HG02852 (cell line): ENCODE data around the gene SLC29A1.
"Not testable (repeated sequence)": the region's sequence is repeated elsewhere in the genome, so short reads cannot be mapped to it uniquely, and the experiment has no call there.

Experiments used
- ATAC-seq: cut with Tn5 transposase; IDR thresholded peaks from one replicate; pipeline ENCODE4 v1.9.1; 2021; ENCODE audit warnings: mild to moderate bottlenecking, moderate library complexity; ENCODE audit not compliant: unreplicated experiment

The SLC29A1 gene

GRCh38 chr6:44193307-44193910, 30.0 kb upstream of the SLC29A1 start:
- no peak for ATAC-seq

- no peak for ATAC-seq
These were observed 29.1 kb upstream of the SLC29A1 start for GRCh38 chr6:44194326-44194725.

GRCh38 chr6:44196351-44196750, 27.0 kb upstream of the SLC29A1 start:
- ATAC-seq, result not testable (repeated sequence)

- ATAC-seq, result no peak
These were observed 24.7 kb upstream of the SLC29A1 start for GRCh38 chr6:44198684-44199083.

GRCh38 chr6:44199883-44200282, 23.5 kb upstream of the SLC29A1 start:
- no peak for ATAC-seq

- ATAC-seq, result no peak
These were observed 22.2 kb upstream of the SLC29A1 start for GRCh38 chr6:44201200-44201599.

- no peak for ATAC-seq
These were observed 21.6 kb upstream of the SLC29A1 start for GRCh38 chr6:44201638-44202303.

GRCh38 chr6:44202332-44202971, 20.9 kb upstream of the SLC29A1 start:
- ATAC-seq, result no peak

- no peak for ATAC-seq
These were observed 20.2 kb upstream of the SLC29A1 start for GRCh38 chr6:44202972-44203750.

GRCh38 chr6:44203955-44204354, 19.4 kb upstream of the SLC29A1 start:
- no peak for ATAC-seq

GRCh38 chr6:44207966-44208365, 15.4 kb upstream of the SLC29A1 start:
- no peak for ATAC-seq

GRCh38 chr6:44211284-44211683, 12.1 kb upstream of the SLC29A1 start:
- no peak for ATAC-seq

- no peak for ATAC-seq
These were observed 9.1 kb upstream of the SLC29A1 start for GRCh38 chr6:44214307-44214706.

- no peak for ATAC-seq
These were observed 6.6 kb upstream of the SLC29A1 start, which contains the start of gene MYMX for GRCh38 chr6:44216677-44217331. TSS of gene MYMX (plus strand) at chr6:44216926. CDS start at chr6:44217472, 546 bp downstream.

- no peak for ATAC-seq
These were observed 5.9 kb upstream of the SLC29A1 start for GRCh38 chr6:44217332-44218143.

GRCh38 chr6:44219053-44219814, 4.2 kb upstream of the SLC29A1 start:
- peak; percentile 57 for ATAC-seq

GRCh38 chr6:44219815-44220784, 3.3 kb upstream of the SLC29A1 start:
- no peak for ATAC-seq

GRCh38 chr6:44220913-44221290, 2.5 kb upstream of the SLC29A1 start:
- no peak for ATAC-seq
